Neuronal stem cell (in vitro differentiated cells): ENCODE results near the gene NTNG1.

Experiments
- DNase-seq: peaks from one replicate; pipeline ENCODE4 v3.0.0-alpha.2; 2013; ENCODE audit warnings: low spot score
- H2AFZ ChIP-seq: one replicate; pipeline ENCODE4 v1.6.1; 2013; ENCODE audit warnings: mild to moderate bottlenecking, low read length, inconsistent platforms
- H2AK5ac ChIP-seq: 2 replicates; pipeline ENCODE4 v1.6.1; 2013; ENCODE audit warnings: low read depth, mild to moderate bottlenecking, inconsistent platforms, low read length, moderate library complexity, mixed read lengths
- H2BK120ac ChIP-seq: 2 replicates; pipeline ENCODE4 v1.6.1; 2013; ENCODE audit warnings: low read depth, mild to moderate bottlenecking, inconsistent platforms, low read length, moderate library complexity, mixed read lengths
- H2BK12ac ChIP-seq: one replicate; pipeline ENCODE4 v1.6.1; 2013; ENCODE audit warnings: low read length, inconsistent platforms
- H2BK15ac ChIP-seq: 2 replicates; pipeline ENCODE4 v1.6.1; 2013; ENCODE audit warnings: mild to moderate bottlenecking, low read length, inconsistent platforms, mixed read lengths
- H2BK5ac ChIP-seq: one replicate; pipeline ENCODE4 v1.6.1; 2013; ENCODE audit warnings: inconsistent platforms, mild to moderate bottlenecking, low read length, moderate library complexity
- H3K14ac ChIP-seq: one replicate; pipeline ENCODE4 v1.6.1; 2013; ENCODE audit warnings: low read length, inconsistent platforms
- H3K18ac ChIP-seq: 2 replicates; pipeline ENCODE4 v1.6.1; 2013; ENCODE audit warnings: low read length, inconsistent platforms
- H3K23ac ChIP-seq: 2 replicates; pipeline ENCODE4 v1.6.1; 2013; ENCODE audit warnings: low read depth, mild to moderate bottlenecking, mixed read lengths, low read length, inconsistent platforms; ENCODE audit not compliant: poor library complexity
- H3K27ac ChIP-seq: replicated peaks from 3 replicates; pipeline ENCODE4 v1.5.1; 2013; ENCODE audit warnings: low read length, inconsistent platforms
- H3K27me3 ChIP-seq, 3 experiments: 2 replicates each; pipeline ENCODE4 v1.6.1; 2013; ENCODE audit warnings: low read length in 3 of 3, mild to moderate bottlenecking in 2 of 3, inconsistent platforms in 1 of 3, low read depth in 1 of 3, mixed read lengths in 1 of 3, moderate library complexity in 1 of 3; ENCODE audit not compliant: control insufficient read depth in 3 of 3, insufficient read depth in 3 of 3
- H3K36me3 ChIP-seq, 2 donors: replicated peaks in 1 of 2; 2 replicates each; pipeline ENCODE4 v1.6.1; 2013; ENCODE audit warnings: low read length in 2 of 2; ENCODE audit not compliant: control insufficient read depth in 2 of 2, insufficient read depth in 2 of 2
- H3K4ac ChIP-seq: 2 replicates; pipeline ENCODE4 v1.6.1; 2013; ENCODE audit warnings: inconsistent platforms, mild to moderate bottlenecking, low read length, moderate library complexity
- H3K4me1 ChIP-seq, 2 donors: 1 replicate in 1 of 2; 2 replicates in 1 of 2; pipeline ENCODE4 v1.6.1; 2013; ENCODE audit warnings: low read length in 2 of 2, low read depth in 1 of 2; ENCODE audit not compliant: control insufficient read depth in 2 of 2, insufficient read depth in 1 of 2
- H3K4me2 ChIP-seq: one replicate; pipeline ENCODE4 v1.6.1; 2013; ENCODE audit warnings: mild to moderate bottlenecking, low read length, inconsistent platforms; ENCODE audit not compliant: insufficient read depth, poor library complexity, severe bottlenecking
- H3K4me3 ChIP-seq, 2 donors: 2 replicates each; pipeline ENCODE4 v1.5.1; 2013; ENCODE audit warnings: low read length in 2 of 2, mild to moderate bottlenecking in 2 of 2, inconsistent platforms in 1 of 2, moderate library complexity in 1 of 2
- H3K79me1 ChIP-seq: one replicate; pipeline ENCODE4 v1.6.1; 2013; ENCODE audit warnings: low read depth, mild to moderate bottlenecking, inconsistent platforms, low read length, moderate library complexity
- H3K9ac ChIP-seq: one replicate; pipeline ENCODE4 v1.6.1; 2013; ENCODE audit warnings: mild to moderate bottlenecking, low read depth, low read length, inconsistent platforms; ENCODE audit not compliant: poor library complexity
- H3K9me3 ChIP-seq, 2 donors: replicated peaks in 1 of 2; 2 replicates each; pipeline versions ENCODE3 to v1.6.1; 2013; ENCODE audit warnings: low read length in 2 of 2, mild to moderate bottlenecking in 2 of 2, inconsistent platforms in 1 of 2, low read depth in 1 of 2, mixed read lengths in 1 of 2, moderate library complexity in 1 of 2; ENCODE audit not compliant: control insufficient read depth in 2 of 2, insufficient read depth in 1 of 2
- H4K8ac ChIP-seq: one replicate; pipeline ENCODE4 v1.6.1; 2013; ENCODE audit warnings: low read depth, mild to moderate bottlenecking, inconsistent platforms, low read length, moderate library complexity
- H4K91ac ChIP-seq: one replicate; pipeline ENCODE4 v1.6.1; 2013; ENCODE audit warnings: low read length, low read depth, mild to moderate bottlenecking, inconsistent platforms; ENCODE audit not compliant: poor library complexity
- WGBS, 2 donors: extraction: QIAGEN DNeasy Blood & Tissue Kit; methylation state at CpG; one replicate each; pipeline ENCODE4 v1.1.7; 2013; ENCODE audit warnings: missing lambda C conversion rate in 2 of 2, mixed read lengths in 1 of 2; ENCODE audit not compliant: insufficient read length in 2 of 2, insufficient replicate concordance in 1 of 2; ENCODE audit errors: extremely low coverage in 2 of 2; 5-methylcytosine and 5-hydroxymethylcytosine counted together

NTNG1 gene

DNA sequence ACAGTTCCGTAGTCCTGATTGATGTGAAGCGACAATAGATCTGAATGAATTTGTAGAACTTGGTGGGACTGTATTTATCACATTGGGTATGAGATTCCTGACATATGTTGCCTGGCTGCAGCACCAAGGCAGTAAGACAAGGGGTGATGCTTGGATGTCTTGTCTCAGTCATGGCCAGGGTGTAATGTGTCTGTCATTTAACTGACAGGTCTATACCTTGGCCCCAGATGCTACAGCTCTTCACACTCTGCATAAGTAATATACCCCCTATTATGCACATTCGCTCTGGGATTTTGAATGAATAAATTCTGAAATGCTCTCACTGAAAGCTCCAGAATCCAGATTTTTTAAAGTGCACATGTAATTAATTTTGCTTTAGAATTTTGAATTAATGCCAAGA, 47.3 kb downstream of the NTNG1 start:
- no peak overlapping the region for H3K23ac ChIP-seq
- H3K14ac ChIP-seq, result no peak overlapping the region
- H3K4ac ChIP-seq, result no peak overlapping the region
- no peaks in the 10 kb centered on the region for H3K9me3 ChIP-seq
- H3K9ac ChIP-seq, result no peak overlapping the region
- H3K4me3 ChIP-seq, result no peak overlapping the region
- WGBS, 2 donors, result no CpG with 5 or more reads among the region's 3 CpGs
- H4K91ac ChIP-seq, result no peak overlapping the region
- H3K27ac ChIP-seq, result no peak overlapping the region
- H3K79me1 ChIP-seq, result no peaks in the 10 kb centered on the region
- no peak overlapping the region for H2AK5ac ChIP-seq
- no peak overlapping the region for H2BK120ac ChIP-seq
- H3K18ac ChIP-seq, result no peak overlapping the region
- no peak overlapping the region for H3K4me2 ChIP-seq
- no peak overlapping the region for H2BK5ac ChIP-seq
- no peak overlapping the region for H2AFZ ChIP-seq
- no peak overlapping the region for H4K8ac ChIP-seq
- no peaks in the 10 kb centered on the region for H3K36me3 ChIP-seq
- no peak overlapping the region for H2BK15ac ChIP-seq
- peaks cover 0 to 5% of the 10 kb centered on the region in 2 donors for H3K4me1 ChIP-seq
- no peak for DNase-seq
- H2BK12ac ChIP-seq, result no peak overlapping the region
- no peaks in the 10 kb centered on the region for H3K27me3 ChIP-seq

DNA sequence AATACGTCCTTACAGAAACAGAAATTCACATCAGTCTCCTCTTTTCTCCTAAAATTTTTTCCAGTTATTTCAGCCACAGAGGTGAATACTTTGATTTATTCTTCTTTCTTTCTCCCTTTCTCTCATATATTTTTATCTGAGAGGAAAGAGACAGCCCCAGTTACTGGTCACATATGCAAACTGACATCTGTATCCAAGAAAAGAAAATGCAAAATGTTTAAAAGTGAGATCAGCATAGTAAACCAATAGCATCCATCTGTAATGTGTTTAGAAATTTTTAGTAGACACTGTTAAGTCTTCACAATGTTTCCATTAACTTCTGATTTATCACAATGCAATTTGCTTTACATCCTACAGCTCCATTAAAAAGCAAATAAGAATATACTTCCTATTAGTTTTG, 53.5 kb downstream of the NTNG1 start:
- Histone ChIP-seq H3K18ac (no peak overlapping the region), H3K14ac (no peak overlapping the region), H4K8ac (no peak overlapping the region), H3K36me3 (no peaks in the 10 kb centered on the region), H3K79me1 (no peaks in the 10 kb centered on the region), H2AK5ac (no peak overlapping the region), H2BK120ac (no peak overlapping the region), H3K23ac (no peak overlapping the region), H3K4me3 (no peak overlapping the region), H4K91ac (no peak overlapping the region), H2BK5ac (no peak overlapping the region), H3K9ac (no peak overlapping the region), H3K9me3 (no peaks in the 10 kb centered on the region), H3K27me3 (no peaks in the 10 kb centered on the region), H3K4ac (no peak overlapping the region), H3K27ac (no peak overlapping the region), H3K4me1 (peaks cover 0 to 2% of the 10 kb centered on the region in 2 donors), H2AFZ (no peak overlapping the region), H3K4me2 (no peak overlapping the region), H2BK12ac (no peak overlapping the region), H2BK15ac (no peak overlapping the region)
- 100% methylated on average over 1 of the region's 1 CpG; no CpG with 5 or more reads in 1 of the 2 donors for WGBS, 2 donors
- DNase-seq, result no peak

DNA sequence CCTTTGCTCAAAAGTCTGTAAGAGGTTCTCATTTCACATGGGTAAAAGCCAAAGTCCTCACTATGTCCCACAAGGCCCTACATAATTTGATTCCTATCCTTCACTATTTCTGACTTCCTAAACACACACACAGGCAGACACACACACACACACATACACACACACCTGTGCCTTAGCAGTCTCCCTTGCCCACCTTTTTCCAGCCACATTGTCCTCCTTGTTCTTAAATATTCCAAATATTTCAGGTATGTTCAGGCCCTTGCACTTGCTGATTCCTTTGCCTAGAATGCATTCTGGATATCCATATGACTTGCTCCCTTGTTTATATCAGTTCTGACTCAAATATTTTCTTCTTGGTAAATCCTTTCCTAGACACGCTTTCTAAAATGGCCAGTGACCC, 54.6 kb downstream of the NTNG1 start:
- no peak overlapping the region for H3K4ac ChIP-seq
- no peak overlapping the region for H4K8ac ChIP-seq
- H3K79me1 ChIP-seq, result no peaks in the 10 kb centered on the region
- no peak overlapping the region for H3K23ac ChIP-seq
- no peak overlapping the region for H2BK12ac ChIP-seq
- H2AK5ac ChIP-seq, result no peak overlapping the region
- H3K9me3 ChIP-seq, result no peaks in the 10 kb centered on the region
- H3K36me3 ChIP-seq, result no peaks in the 10 kb centered on the region
- no peak overlapping the region for H2BK5ac ChIP-seq
- DNase-seq, result no peak
- H3K27me3 ChIP-seq, result no peaks in the 10 kb centered on the region
- H3K18ac ChIP-seq, result no peak overlapping the region
- no peak overlapping the region for H2AFZ ChIP-seq
- peaks cover 0 to 2% of the 10 kb centered on the region in 2 donors for H3K4me1 ChIP-seq
- no peak overlapping the region for H2BK15ac ChIP-seq
- no peak overlapping the region for H4K91ac ChIP-seq
- no peak overlapping the region for H3K27ac ChIP-seq
- WGBS, 2 donors, result no CpG with 5 or more reads among the region's 1 CpG
- no peak overlapping the region for H2BK120ac ChIP-seq
- H3K14ac ChIP-seq, result no peak overlapping the region
- no peak overlapping the region for H3K4me3 ChIP-seq
- no peak overlapping the region for H3K4me2 ChIP-seq
- no peak overlapping the region for H3K9ac ChIP-seq

DNA sequence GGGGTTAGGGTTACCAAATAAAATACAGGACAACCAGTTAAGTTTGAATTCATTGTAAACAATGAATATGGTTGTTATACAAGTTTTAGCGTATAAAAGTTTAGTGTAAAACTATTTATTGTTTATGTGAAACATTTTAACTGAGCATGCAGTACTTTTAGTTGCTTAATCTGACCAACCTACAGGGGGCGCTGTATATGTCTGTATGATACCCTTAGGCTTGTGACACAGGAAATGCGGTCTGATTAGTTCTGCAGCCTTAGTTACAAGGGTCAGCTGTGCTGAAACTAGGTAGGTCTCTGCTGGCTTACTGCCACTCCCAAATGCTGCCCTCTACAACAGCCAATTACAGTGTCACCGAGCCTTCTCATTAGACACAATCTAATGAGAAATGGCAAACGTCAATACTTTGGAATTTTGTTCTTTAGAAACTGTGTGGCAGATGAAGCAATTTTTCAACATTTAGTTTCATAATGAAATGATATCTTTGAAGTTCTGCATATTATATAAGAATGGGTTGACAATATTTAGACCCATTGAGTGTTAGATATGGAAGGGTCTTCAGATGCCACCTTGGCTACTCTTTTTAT, 56.2 kb downstream of the NTNG1 start:
- H4K91ac ChIP-seq, result no peak overlapping the region
- no peaks in the 10 kb centered on the region for H3K9me3 ChIP-seq
- no peak overlapping the region for H2AK5ac ChIP-seq
- no peak overlapping the region for H3K27ac ChIP-seq
- no peak overlapping the region for H3K9ac ChIP-seq
- no peak overlapping the region for H2BK5ac ChIP-seq
- peak; percentile 12 for DNase-seq
- H2BK120ac ChIP-seq, result no peak overlapping the region
- H3K4ac ChIP-seq, result no peak overlapping the region
- H3K36me3 ChIP-seq, result no peaks in the 10 kb centered on the region
- H3K4me2 ChIP-seq, result no peak overlapping the region
- H3K79me1 ChIP-seq, result no peaks in the 10 kb centered on the region
- no CpG with 5 or more reads among the region's 5 CpGs for WGBS, 2 donors
- no peak overlapping the region for H3K14ac ChIP-seq
- no peak overlapping the region for H4K8ac ChIP-seq
- no peak overlapping the region for H2BK12ac ChIP-seq
- H2BK15ac ChIP-seq, result no peak overlapping the region
- no peak overlapping the region for H2AFZ ChIP-seq
- no peaks in the 10 kb centered on the region for H3K27me3 ChIP-seq
- H3K4me3 ChIP-seq, result no peak overlapping the region
- H3K18ac ChIP-seq, result no peak overlapping the region
- H3K4me1 ChIP-seq, result peaks cover 0 to 2% of the 10 kb centered on the region in 2 donors
- no peak overlapping the region for H3K23ac ChIP-seq
